Peyer's patch (tissue), 4 donors: ENCODE data around the gene SNX27.

Source experiments
- CTCF ChIP-seq, 6 experiments: fragments of 450-650 bp in 4 of 6; fragments of 200-600 bp in 2 of 6; sonication (generic) in 1 of 6; IDR thresholded peaks; one replicate each; pipeline ENCODE4 v1.5.1; 2017 to 2019; ENCODE audit warnings: antibody characterized with exemption in 6 of 6, mild to moderate bottlenecking in 3 of 6, moderate library complexity in 1 of 6
- POLR2A ChIP-seq, 2 donors: fragments of 450-650 bp; IDR thresholded peaks; one replicate each; pipeline ENCODE4 v1.5.1; 2017; ENCODE audit warnings: antibody characterized with exemption in 2 of 2, mild to moderate bottlenecking in 2 of 2, moderate library complexity in 2 of 2

GRCh38 chr1:151661751-151662150 is 49.9 kb downstream of the SNX27 start:
- TF ChIP-seq POLR2A (IDR thresholded peaks at IDR 0.05) (no peak), CTCF (IDR thresholded peaks at IDR 0.05) (no peak)
